Calu3 (cell line): ENCODE measurements around the gene CHSY3. TPM values are rescaled to one million over a fixed set of nuclear protein-coding genes. Genes with fewer than 3 reads are reported as not detected.

Experiments used
- BruUV-seq: library from RNA; stranded (reverse); fragments of 400-500 nt; replicated peaks from 2 replicates; lab custom pipeline; 2021; lab: Mats Ljungman, UMichigan
- CTCF ChIA-PET: fragments of 300-600 bp; sonication (Branson Sonifier 250); formaldehyde crosslinking; loops from one replicate; lab custom pipeline; 2022; ENCODE audit warnings: antibody characterized with exemption; lab: Charles Lee
- DNase-seq: peaks from one replicate; pipeline ENCODE4 v3.0.0; 2022
- H3K27ac Mint-ChIP-seq: one replicate; pipeline ENCODE4 v1.8.0; 2022; ENCODE audit warnings: mixed read lengths; ENCODE audit not compliant: unreplicated experiment
- H3K27me3 Mint-ChIP-seq: one replicate; pipeline ENCODE4 v1.8.0; 2022; ENCODE audit warnings: mixed read lengths; ENCODE audit not compliant: unreplicated experiment
- H3K36me3 Mint-ChIP-seq: one replicate; pipeline ENCODE4 v1.8.0; 2022; ENCODE audit warnings: mild to moderate bottlenecking, moderate library complexity, mixed read lengths; ENCODE audit not compliant: insufficient read depth, unreplicated experiment
- H3K4me1 Mint-ChIP-seq: one replicate; pipeline ENCODE4 v1.8.0; 2022; ENCODE audit warnings: mild to moderate bottlenecking, low read depth, mixed read lengths; ENCODE audit not compliant: unreplicated experiment
- H3K4me3 Mint-ChIP-seq: one replicate; pipeline ENCODE4 v1.8.0; 2022; ENCODE audit warnings: mild to moderate bottlenecking, low read depth, moderate library complexity, mixed read lengths; ENCODE audit not compliant: unreplicated experiment
- H3K9me3 Mint-ChIP-seq: one replicate; pipeline ENCODE4 v1.8.0; 2022; ENCODE audit warnings: low read depth, mixed read lengths; ENCODE audit not compliant: unreplicated experiment
- CTCF ChIP-seq: fragments of 200-600 bp; IDR thresholded peaks from one replicate; pipeline ENCODE4 v1.8.0; 2022; ENCODE audit warnings: antibody characterized with exemption; ENCODE audit not compliant: unreplicated experiment
- intact Hi-C: fragments of 100-400 bp; cut with micrococcal nuclease; formaldehyde crosslinking; loops from one replicate; pipeline ENCODE4 v1.10.0; 2022; ENCODE audit not compliant: unreplicated experiment
- total RNA-seq: library from RNA; stranded (reverse); gene quantifications from 2 replicates; pipeline ENCODE4 v1.2.3, GENCODE V29; 2022

Gene CHSY3
- total RNA-seq, 1 experiment from 2014 or later, result 1.5 TPM

DNA sequence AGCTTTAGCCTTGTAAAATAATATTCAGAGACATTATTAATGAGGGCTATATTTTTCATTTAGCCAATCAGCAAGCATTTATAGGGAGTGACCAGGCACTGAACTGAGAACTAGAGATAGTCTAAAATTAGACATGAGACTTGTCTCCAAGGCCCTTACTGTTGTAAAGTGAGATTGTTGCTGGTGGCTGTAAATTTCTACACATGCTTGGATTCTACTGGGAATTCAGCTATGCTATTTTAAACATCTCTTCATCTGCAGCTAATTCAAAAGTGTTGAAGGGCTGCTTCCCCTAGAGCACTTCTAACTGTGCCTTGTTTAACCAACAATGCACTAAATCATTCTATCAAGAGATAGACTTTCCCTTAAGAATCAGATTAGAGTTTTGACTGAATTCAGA, 67.4 kb downstream of the CHSY3 start:
- no peaks in the 10 kb centered on the region for H3K4me1 Mint-ChIP-seq
- no peak for DNase-seq
- TF ChIP-seq CTCF, result no peak
- CTCF ChIA-PET, result no interaction called here
- intact Hi-C loops, result no loop called here
- no peak overlapping the region for H3K27ac Mint-ChIP-seq
- no peaks in the 10 kb centered on the region for H3K27me3 Mint-ChIP-seq
- no peaks in the 10 kb centered on the region for H3K9me3 Mint-ChIP-seq
- H3K4me3 Mint-ChIP-seq, result no peak overlapping the region
- H3K36me3 Mint-ChIP-seq, result no peaks in the 10 kb centered on the region
- no TSS peak for BruUV-seq

- H3K4me1 Mint-ChIP-seq, result no peaks in the 10 kb centered on the region
- BruUV-seq, result no TSS peak
- CTCF ChIA-PET, result no interaction called here
- no peak overlapping the region for H3K27ac Mint-ChIP-seq
- DNase-seq, result no peak
- no peaks in the 10 kb centered on the region for H3K9me3 Mint-ChIP-seq
- intact Hi-C loops, result no loop called here
- no peaks in the 10 kb centered on the region for H3K36me3 Mint-ChIP-seq
- H3K27me3 Mint-ChIP-seq, result no peaks in the 10 kb centered on the region
- H3K4me3 Mint-ChIP-seq, result no peak overlapping the region
- no peak for TF ChIP-seq CTCF
These were observed 68.3 kb downstream of the CHSY3 start for GRCh38 chr5:129972465-129973141.

GRCh38 chr5:129973716-129974426, 69.6 kb downstream of the CHSY3 start:
- TF ChIP-seq CTCF, result no peak
- Mint-ChIP-seq H3K4me3 (no peak overlapping the region), H3K36me3 (no peaks in the 10 kb centered on the region), H3K4me1 (no peaks in the 10 kb centered on the region), H3K27ac (no peak overlapping the region), H3K9me3 (no peaks in the 10 kb centered on the region), H3K27me3 (no peaks in the 10 kb centered on the region)
- intact Hi-C loops, result no loop called here
- CTCF ChIA-PET, result no interaction called here
- no peak for DNase-seq
- no TSS peak for BruUV-seq

DNA sequence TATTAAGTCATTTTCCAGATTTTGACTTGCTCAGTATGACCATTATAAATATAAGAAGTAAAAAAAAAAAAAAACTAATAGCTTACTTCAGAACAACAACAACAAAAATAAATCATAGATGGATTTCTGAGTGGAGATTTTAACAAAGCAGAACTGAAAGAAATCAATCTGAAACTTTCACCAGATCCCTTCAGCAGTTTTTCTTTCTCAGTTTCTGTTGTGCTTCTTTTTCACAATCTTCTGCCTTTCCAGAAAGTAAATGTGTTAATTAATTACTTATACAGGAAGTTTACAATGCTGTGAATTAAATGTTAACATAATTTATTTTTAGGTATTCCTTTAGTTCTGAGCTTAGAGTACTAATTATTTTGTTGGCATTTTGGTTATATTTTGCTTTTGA, 73.5 kb downstream of the CHSY3 start:
- no peaks in the 10 kb centered on the region for H3K27me3 Mint-ChIP-seq
- DNase-seq, result no peak
- no peaks in the 10 kb centered on the region for H3K4me1 Mint-ChIP-seq
- no peak overlapping the region for H3K4me3 Mint-ChIP-seq
- CTCF ChIA-PET, result interaction anchor here (1.0 kb wide), 1 partner anchor 13 kb away, joined by 3 read pairs; no protein-coding TSS in a partner anchor
- no peak for TF ChIP-seq CTCF
- H3K9me3 Mint-ChIP-seq, result peaks cover 4% of the 10 kb centered on the region
- intact Hi-C loops, result no loop called here
- BruUV-seq, result no TSS peak
- H3K27ac Mint-ChIP-seq, result no peak overlapping the region
- no peaks in the 10 kb centered on the region for H3K36me3 Mint-ChIP-seq
